Measurements from ENCODE around the gene CERS6. TPM values are rescaled to one million over a fixed set of nuclear protein-coding genes. Genes with fewer than 3 reads are reported as not detected.

Gene CERS6
- total RNA-seq, 4 donors from 2014 or later = 45.0 to 61.2 (median 56.4) TPM

- no peak for TF ChIP-seq POLR2A (IDR thresholded peaks at IDR 0.05)
- TF ChIP-seq POLR2AphosphoS5 (IDR thresholded peaks at IDR 0.05) = no peak
- TF ChIP-seq CTCF (IDR thresholded peaks at IDR 0.05) = no peak
- no peak for TF ChIP-seq EP300 (IDR thresholded peaks at IDR 0.05)
- H3K27ac ChIP-seq = no peak overlapping the region
Measured at GRCh38 chr2:168702579-168702978, 246.5 kb downstream of the CERS6 start.

DNA sequence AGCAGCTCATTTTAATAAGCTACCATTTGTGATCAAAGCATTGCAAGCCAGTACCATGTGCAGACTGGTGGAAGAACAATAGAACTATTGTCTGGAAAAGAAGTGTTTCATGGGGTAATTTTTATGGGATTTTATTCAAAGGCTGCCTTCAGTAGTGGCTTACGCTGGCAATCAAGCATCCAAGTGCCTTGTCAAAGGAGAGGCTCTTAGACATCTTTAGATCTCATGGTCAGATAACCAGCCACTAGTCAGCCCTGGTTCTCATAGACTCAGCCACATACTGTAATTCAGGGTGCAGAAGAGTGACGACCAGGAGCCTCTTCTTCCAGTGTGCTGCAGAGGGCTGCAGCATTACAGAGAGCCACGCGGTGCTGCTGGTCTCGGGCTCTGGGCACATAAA is 247.9 kb downstream of the CERS6 start:
- Histone ChIP-seq H3K27ac (no peak overlapping the region), H3K9me3 (no peaks in the 10 kb centered on the region), H3K4me3 (no peak overlapping the region), H3K27me3 (no peaks in the 10 kb centered on the region), H3K36me3 (no peaks in the 10 kb centered on the region), H3K4me1 (peaks cover 0 to 52% (median 11%) of the 10 kb centered on the region in 3 donors)
- ATAC-seq = no peak
- 97 to 100% methylated on average over 1 to 5 of the region's 5 CpGs for WGBS, 2 donors (ENCODE audit: low coverage in 1 of 2)
- TF ChIP-seq EP300 (IDR thresholded peaks at IDR 0.05) (no peak), POLR2A (IDR thresholded peaks at IDR 0.05) (no peak), CTCF (IDR thresholded peaks at IDR 0.05) (no peak), POLR2AphosphoS5 (IDR thresholded peaks at IDR 0.05) (no peak)

More at GRCh38 chr2:168702579-168702978, 246.5 kb downstream of the CERS6 start:
- peaks cover 0 to 49% (median 12%) of the 10 kb centered on the region in 3 donors for H3K4me1 ChIP-seq
- 94 to 98% methylated on average over 2 of the region's 2 CpGs for WGBS, 2 donors (ENCODE audit: low coverage in 1 of 2)
- no peaks in the 10 kb centered on the region for H3K9me3 ChIP-seq
- H3K27me3 ChIP-seq = no peaks in the 10 kb centered on the region
- no peak for ATAC-seq
- no peaks in the 10 kb centered on the region for H3K36me3 ChIP-seq
- no peak overlapping the region for H3K4me3 ChIP-seq

DNA sequence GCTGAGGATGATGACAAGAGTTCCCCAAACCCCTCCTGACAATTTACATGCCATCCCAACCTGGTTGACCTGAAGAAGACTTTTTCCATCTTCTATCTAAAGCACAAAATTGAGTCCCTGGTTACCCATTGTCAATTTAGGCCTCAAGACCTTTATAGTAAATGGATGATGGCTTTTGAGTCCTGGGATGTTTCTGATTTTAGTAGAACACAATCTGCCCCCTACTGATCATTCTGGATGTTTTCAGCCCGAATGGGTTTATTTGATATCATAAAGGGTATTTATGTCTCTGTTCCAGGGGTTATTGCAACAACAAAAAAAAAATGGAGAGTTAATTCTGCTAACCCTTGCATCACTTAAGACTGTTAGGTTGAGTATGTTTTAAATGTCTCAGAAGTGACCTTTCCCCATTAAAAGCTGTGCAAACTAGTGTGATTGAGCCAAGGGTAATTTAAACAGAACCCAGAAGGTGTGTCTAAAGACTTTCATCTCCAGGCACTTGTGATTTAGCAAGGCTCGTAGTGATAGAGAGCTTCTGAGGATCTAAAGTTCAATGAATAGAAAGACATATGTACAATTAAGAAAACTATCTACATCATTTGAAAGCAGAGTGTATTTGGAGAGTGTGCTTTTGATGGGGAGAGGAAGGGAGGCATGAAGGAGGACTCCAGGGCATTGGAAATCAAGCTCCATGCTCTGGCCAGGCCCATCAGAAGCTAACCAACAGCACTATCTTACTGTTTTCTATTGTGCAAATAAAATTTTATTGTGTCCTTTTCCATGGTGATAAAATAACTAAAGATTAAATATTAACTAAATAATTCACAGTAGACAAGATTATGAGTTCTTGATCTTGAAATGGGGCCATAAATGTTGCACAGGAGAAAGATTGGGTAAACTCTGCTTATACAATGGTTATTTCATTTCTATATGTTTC is 249.7 kb downstream of the CERS6 start:
- H3K27me3 ChIP-seq = no peaks in the 10 kb centered on the region
- H3K27ac ChIP-seq = no peak overlapping the region
- no peaks in the 10 kb centered on the region for H3K36me3 ChIP-seq
- no peak for ATAC-seq
- 38 to 50% methylated on average over 2 of the region's 2 CpGs for WGBS, 2 donors (ENCODE audit: low coverage in 1 of 2)
- no peak overlapping the region for H3K4me3 ChIP-seq
- H3K4me1 ChIP-seq = peaks cover 0 to 33% (median 0%) of the 10 kb centered on the region in 3 donors
- no peaks in the 10 kb centered on the region for H3K9me3 ChIP-seq
- TF ChIP-seq POLR2AphosphoS5 (IDR thresholded peaks at IDR 0.05) (no peak), POLR2A (IDR thresholded peaks at IDR 0.05) (no peak), CTCF (IDR thresholded peaks at IDR 0.05) (peak in 3 of 4 experiments; percentile 20 to 33 (median 22))

DNA sequence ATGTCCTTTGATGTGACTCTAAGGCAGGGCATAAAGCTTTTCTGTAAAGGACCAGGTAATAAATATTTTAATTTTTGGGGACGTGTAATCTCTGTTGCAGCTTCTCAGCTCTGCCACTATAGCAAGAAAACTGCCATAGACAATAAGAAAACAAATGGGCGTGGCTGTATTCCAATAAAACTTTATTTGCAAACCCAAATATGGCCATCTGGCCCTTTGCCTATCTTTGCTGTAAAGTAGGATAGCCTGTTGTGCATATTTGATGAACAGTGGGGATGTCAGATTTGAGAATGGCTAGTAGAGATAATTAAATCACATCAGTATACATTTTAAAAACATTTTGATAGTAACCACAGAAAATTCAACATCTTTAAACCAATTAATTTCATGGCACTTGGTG is 250.7 kb downstream of the CERS6 start:
- ATAC-seq = no peak
- WGBS, 2 donors (ENCODE audit: low coverage in 1 of 2) = 93% methylated on average over 2 of the region's 2 CpGs; no CpG with 5 or more reads in 1 of the 2 donors
- H3K27me3 ChIP-seq = no peaks in the 10 kb centered on the region
- H3K27ac ChIP-seq = peak overlapping the region in 1 of 4 donors; percentile 1
- H3K4me1 ChIP-seq = peaks cover 0 to 29% (median 0%) of the 10 kb centered on the region in 3 donors
- H3K4me3 ChIP-seq = no peak overlapping the region
- H3K9me3 ChIP-seq = no peaks in the 10 kb centered on the region
- TF ChIP-seq EP300 (IDR thresholded peaks at IDR 0.05) (no peak), POLR2A (IDR thresholded peaks at IDR 0.05) (no peak), CTCF (IDR thresholded peaks at IDR 0.05) (no peak), POLR2AphosphoS5 (IDR thresholded peaks at IDR 0.05) (no peak)
- no peaks in the 10 kb centered on the region for H3K36me3 ChIP-seq

GRCh38 chr2:168708080-168708479 is 252.0 kb downstream of the CERS6 start:
- no peak for TF ChIP-seq POLR2AphosphoS5 (IDR thresholded peaks at IDR 0.05)
- no peak for TF ChIP-seq EP300 (IDR thresholded peaks at IDR 0.05)
- TF ChIP-seq CTCF (IDR thresholded peaks at IDR 0.05) = no peak
- peaks cover 0 to 29% (median 0%) of the 10 kb centered on the region in 3 donors for H3K4me1 ChIP-seq
- 25 to 59% methylated on average over 1 of the region's 1 CpG for WGBS, 2 donors (ENCODE audit: low coverage in 1 of 2)
- no peaks in the 10 kb centered on the region for H3K27me3 ChIP-seq
- no peak overlapping the region for H3K4me3 ChIP-seq
- no peaks in the 10 kb centered on the region for H3K9me3 ChIP-seq
- H3K27ac ChIP-seq = no peak overlapping the region
- no peak for ATAC-seq
- H3K36me3 ChIP-seq = no peaks in the 10 kb centered on the region
